Loucy (cell line): ENCODE measurements around the gene IL17C.

ENCODE experiments used
- H2AFZ ChIP-seq: fragments of 200-600 bp; sonication (generic); 2 replicates; pipeline ENCODE4 v1.6.0; 2016; ENCODE audit warnings: antibody characterized with exemption, mild to moderate bottlenecking, low read length, moderate library complexity
- H3F3A ChIP-seq: fragments of 200-600 bp; 2 replicates; pipeline ENCODE4 v1.6.0; 2016; ENCODE audit warnings: antibody characterized with exemption, low read depth, mild to moderate bottlenecking
- H3K27me3 ChIP-seq: fragments of 200-600 bp; sonication (generic); 2 replicates; pipeline ENCODE4 v1.6.1; 2014; ENCODE audit warnings: low read length, mild to moderate bottlenecking; ENCODE audit not compliant: insufficient read depth, poor library complexity, severe bottlenecking
- H3K36me3 ChIP-seq: fragments of 200-600 bp; sonication (generic); 2 replicates; pipeline ENCODE4 v1.6.1; 2016; ENCODE audit warnings: low read length; ENCODE audit not compliant: insufficient read depth
- H3K4me1 ChIP-seq: fragments of 200-600 bp; sonication (generic); 2 replicates; pipeline ENCODE4 v1.5.1; 2014; ENCODE audit warnings: low read length, mild to moderate bottlenecking; ENCODE audit not compliant: insufficient read depth, poor library complexity, severe bottlenecking
- H3K4me2 ChIP-seq: fragments of 200-600 bp; sonication (generic); 2 replicates; pipeline ENCODE4 v1.6.0; 2014; ENCODE audit warnings: antibody characterized with exemption, low read length, low read depth, mild to moderate bottlenecking; ENCODE audit not compliant: poor library complexity, severe bottlenecking
- H3K4me3 ChIP-seq: fragments of 200-600 bp; sonication (generic); 2 replicates; pipeline ENCODE4 v1.5.1; 2014; ENCODE audit warnings: low read length, mild to moderate bottlenecking, mixed read lengths; ENCODE audit not compliant: poor library complexity, severe bottlenecking
- H3K79me2 ChIP-seq: fragments of 200-600 bp; sonication (generic); 2 replicates; pipeline ENCODE4 v1.6.1; 2014; ENCODE audit warnings: low read length; ENCODE audit not compliant: insufficient read depth
- H3K9ac ChIP-seq: fragments of 200-600 bp; sonication (generic); 2 replicates; pipeline ENCODE4 v1.6.0; 2014; ENCODE audit warnings: mild to moderate bottlenecking, low read depth, low read length, moderate library complexity; ENCODE audit not compliant: poor library complexity, severe bottlenecking
- H3K9me2 ChIP-seq: fragments of 200-600 bp; sonication (generic); replicated peaks from 2 replicates; pipeline ENCODE4 v1.6.1; 2016; ENCODE audit warnings: low read depth, low read length, mixed read lengths
- H3K9me3 ChIP-seq: fragments of 200-600 bp; sonication (generic); 2 replicates; pipeline ENCODE4 v1.6.1; 2014; ENCODE audit warnings: mild to moderate bottlenecking, antibody characterized with exemption, low read length, low read depth; ENCODE audit not compliant: insufficient read depth
- H4K20me1 ChIP-seq: fragments of 200-600 bp; sonication (generic); 2 replicates; pipeline ENCODE4 v1.6.0; 2014; ENCODE audit warnings: antibody characterized with exemption, low read length, mild to moderate bottlenecking; ENCODE audit not compliant: insufficient read depth, poor library complexity, severe bottlenecking
- EZH2phosphoT487 ChIP-seq: fragments of 200-600 bp; IDR thresholded peaks from 2 replicates; pipeline ENCODE4 v1.6.1; 2018; ENCODE audit warnings: antibody characterized with exemption, mild to moderate bottlenecking, moderate library complexity, borderline replicate concordance
- TF ChIP-seq, protein P1 (sequence below): fragments of 200-600 bp; sonication (generic); conservative IDR thresholded peaks from 2 replicates; pipeline ENCODE4 v1.5.1; 2014; ENCODE audit warnings: mild to moderate bottlenecking, antibody characterized with exemption, low read length

Gene IL17C

DNA sequence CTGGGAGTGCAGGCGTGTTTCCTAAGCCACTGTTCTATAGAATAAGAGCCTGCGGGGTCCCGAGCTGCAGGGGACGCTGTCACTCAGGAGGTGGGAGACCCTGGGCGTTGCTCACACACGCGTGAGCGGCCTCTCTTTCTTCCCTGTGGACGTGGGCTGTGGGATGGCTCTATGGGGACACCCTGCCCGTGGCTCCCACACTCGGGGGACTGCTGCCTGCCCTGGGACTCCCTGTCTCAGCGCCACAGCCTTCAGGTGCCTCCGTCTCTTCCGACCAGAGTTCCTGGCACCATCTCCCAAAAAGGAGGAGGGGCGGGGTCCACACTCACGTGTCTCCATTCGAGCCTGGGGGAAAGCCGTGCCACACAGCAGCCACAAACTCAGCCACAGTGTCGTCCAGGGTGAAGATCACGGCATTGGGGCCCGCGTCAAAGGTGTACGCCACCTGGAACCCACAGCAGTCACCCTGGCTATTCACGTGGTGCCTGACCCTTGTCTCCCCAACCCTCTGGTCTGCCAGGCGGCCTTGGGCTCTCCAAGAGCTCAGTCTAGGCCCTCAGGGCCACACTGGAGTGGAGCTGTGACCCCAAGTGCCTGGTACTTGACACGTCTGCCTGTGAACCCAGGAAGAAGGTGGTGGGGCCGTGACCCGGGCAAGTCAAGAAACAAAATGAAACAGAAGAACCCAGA, 16.1 kb downstream of the IL17C start:
- no peak for TF ChIP-seq EZH2phosphoT487
- TF ChIP-seq, protein P1, sequence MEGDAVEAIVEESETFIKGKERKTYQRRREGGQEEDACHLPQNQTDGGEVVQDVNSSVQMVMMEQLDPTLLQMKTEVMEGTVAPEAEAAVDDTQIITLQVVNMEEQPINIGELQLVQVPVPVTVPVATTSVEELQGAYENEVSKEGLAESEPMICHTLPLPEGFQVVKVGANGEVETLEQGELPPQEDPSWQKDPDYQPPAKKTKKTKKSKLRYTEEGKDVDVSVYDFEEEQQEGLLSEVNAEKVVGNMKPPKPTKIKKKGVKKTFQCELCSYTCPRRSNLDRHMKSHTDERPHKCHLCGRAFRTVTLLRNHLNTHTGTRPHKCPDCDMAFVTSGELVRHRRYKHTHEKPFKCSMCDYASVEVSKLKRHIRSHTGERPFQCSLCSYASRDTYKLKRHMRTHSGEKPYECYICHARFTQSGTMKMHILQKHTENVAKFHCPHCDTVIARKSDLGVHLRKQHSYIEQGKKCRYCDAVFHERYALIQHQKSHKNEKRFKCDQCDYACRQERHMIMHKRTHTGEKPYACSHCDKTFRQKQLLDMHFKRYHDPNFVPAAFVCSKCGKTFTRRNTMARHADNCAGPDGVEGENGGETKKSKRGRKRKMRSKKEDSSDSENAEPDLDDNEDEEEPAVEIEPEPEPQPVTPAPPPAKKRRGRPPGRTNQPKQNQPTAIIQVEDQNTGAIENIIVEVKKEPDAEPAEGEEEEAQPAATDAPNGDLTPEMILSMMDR: no peak
- Histone ChIP-seq H3K4me1 (peaks cover 5% of the 10 kb centered on the region), H3K9me2 (no peaks in the 10 kb centered on the region), H3K9ac (no peak overlapping the region), H3K9me3 (no peaks in the 10 kb centered on the region), H3K36me3 (no peaks in the 10 kb centered on the region; the same call in 1 of the 2 replicates), H4K20me1 (peaks cover 9% of the 10 kb centered on the region), H2AFZ (no peak overlapping the region), H3F3A (no peaks in the 10 kb centered on the region), H3K27me3 (no peaks in the 10 kb centered on the region), H3K4me3 (no peak overlapping the region), H3K79me2 (peaks cover 20% of the 10 kb centered on the region), H3K4me2 (no peak overlapping the region)

DNA sequence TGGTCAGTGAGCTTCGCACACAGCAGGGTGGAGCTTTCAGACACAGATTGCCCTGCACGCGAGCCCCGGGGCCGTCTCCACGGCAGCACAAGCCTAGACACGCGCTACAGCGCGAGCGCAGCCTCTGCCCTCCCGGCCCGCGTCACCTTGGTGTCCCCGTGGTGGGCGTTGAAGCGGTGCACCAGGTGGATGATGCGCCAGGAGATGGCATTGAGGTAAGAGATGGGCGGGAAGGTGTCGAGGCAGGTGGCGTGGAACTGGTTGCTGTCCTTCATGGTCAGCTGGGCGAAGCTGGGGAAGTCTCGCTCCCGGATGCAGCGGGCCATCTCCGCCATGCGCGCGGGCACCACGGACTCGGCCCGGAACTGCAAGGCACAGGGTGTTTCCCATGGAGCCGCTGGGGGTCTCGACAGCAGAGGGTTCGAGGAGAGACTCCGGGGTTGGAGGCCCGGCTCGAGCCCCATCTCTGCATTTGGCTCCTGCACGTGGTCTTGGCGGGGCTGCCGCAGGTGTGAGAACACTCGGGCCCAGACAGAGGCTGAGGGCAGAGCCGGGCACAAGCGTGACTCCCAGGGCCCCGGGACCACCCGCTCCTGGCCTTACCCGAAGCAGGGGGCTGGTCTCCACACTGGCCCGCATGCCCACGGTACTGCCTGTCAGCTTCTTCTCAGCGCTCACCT, 16.8 kb downstream of the IL17C start:
- no peak overlapping the region for H3K9ac ChIP-seq

DNA sequence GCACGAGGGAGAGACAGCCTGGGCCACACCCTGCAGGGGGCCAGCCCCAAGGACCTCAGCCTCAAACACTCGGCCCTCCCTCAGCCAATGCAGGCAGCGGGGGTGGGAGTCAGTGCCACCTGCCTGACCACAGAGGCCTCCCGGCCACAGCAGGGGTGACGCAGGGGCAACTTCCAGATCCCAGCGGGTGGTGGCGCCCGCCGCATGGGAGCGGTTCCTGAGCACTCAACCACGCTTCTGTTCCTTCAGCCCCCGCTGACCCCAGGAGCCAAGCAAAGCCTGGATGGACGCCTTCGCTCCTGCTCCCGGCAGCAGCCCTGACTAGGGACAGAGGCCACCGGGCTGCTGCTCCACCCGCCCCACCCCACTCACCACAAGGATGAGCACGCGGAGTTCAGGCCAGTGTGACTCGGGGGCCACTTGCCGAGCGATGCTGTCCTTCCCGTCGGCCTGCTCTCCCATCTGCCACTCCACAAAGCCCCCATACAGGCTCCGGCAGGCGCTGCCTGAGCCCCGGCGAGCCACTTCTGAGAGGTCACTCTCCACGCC, 17.4 kb downstream of the IL17C start:
- H3F3A ChIP-seq: no peaks in the 10 kb centered on the region
- H3K4me1 ChIP-seq: peaks cover 5% of the 10 kb centered on the region
- H3K79me2 ChIP-seq: peaks cover 16% of the 10 kb centered on the region; the same call in 1 of the 2 replicates
- H3K27me3 ChIP-seq: no peaks in the 10 kb centered on the region
- H3K36me3 ChIP-seq: no peaks in the 10 kb centered on the region; the same call in 1 of the 2 replicates
- no peak overlapping the region for H2AFZ ChIP-seq
- TF ChIP-seq, protein P1: no peak
- no peak for TF ChIP-seq EZH2phosphoT487
- H3K9me2 ChIP-seq: no peaks in the 10 kb centered on the region
- no peaks in the 10 kb centered on the region for H4K20me1 ChIP-seq
- no peak overlapping the region for H3K9ac ChIP-seq
- H3K9me3 ChIP-seq: no peaks in the 10 kb centered on the region
- no peak overlapping the region for H3K4me3 ChIP-seq
- no peak overlapping the region for H3K4me2 ChIP-seq

More for the DNA sequence above, 16.8 kb downstream of the IL17C start:
- no peaks in the 10 kb centered on the region for H3K9me2 ChIP-seq
- no peaks in the 10 kb centered on the region; the same call in 1 of the 2 replicates for H3K36me3 ChIP-seq
- no peaks in the 10 kb centered on the region for H3K27me3 ChIP-seq
- no peaks in the 10 kb centered on the region for H3F3A ChIP-seq
- H3K4me1 ChIP-seq: peaks cover 5% of the 10 kb centered on the region
- H4K20me1 ChIP-seq: peaks cover 2% of the 10 kb centered on the region
- H3K79me2 ChIP-seq: peaks cover 18% of the 10 kb centered on the region
- H3K9me3 ChIP-seq: no peaks in the 10 kb centered on the region
- no peak overlapping the region for H2AFZ ChIP-seq
- TF ChIP-seq, protein P1: no peak
- no peak for TF ChIP-seq EZH2phosphoT487
- no peak overlapping the region for H3K4me3 ChIP-seq
- no peak overlapping the region for H3K4me2 ChIP-seq
